ENCODE measurements around the gene OR2V2.

- TF ChIP-seq CTCF (IDR thresholded peaks at IDR 0.05) (no peak), POLR2A (IDR thresholded peaks at IDR 0.05) (no peak)
Observed at GRCh38 chr5:181194489-181195248, 47.3 kb downstream of the OR2V2 start.
